Thyroid gland (tissue), 4 donors: ENCODE results near the gene SELL.

Experiments used
- CTCF ChIP-seq, 6 experiments: fragments of 200-600 bp in 3 of 6; fragments of 450-650 bp in 3 of 6; sonication (generic) in 3 of 6; IDR thresholded peaks; one replicate each; pipeline ENCODE4 v1.5.1; 2016 to 2019; ENCODE audit warnings: antibody characterized with exemption in 6 of 6, mild to moderate bottlenecking in 2 of 6, inconsistent platforms in 1 of 6, moderate library complexity in 1 of 6
- POLR2A ChIP-seq, 2 donors: fragments of 450-650 bp; IDR thresholded peaks; one replicate each; pipeline ENCODE4 v1.6.1; 2017; ENCODE audit warnings: antibody characterized with exemption in 2 of 2, mild to moderate bottlenecking in 2 of 2, moderate library complexity in 1 of 2

DNA sequence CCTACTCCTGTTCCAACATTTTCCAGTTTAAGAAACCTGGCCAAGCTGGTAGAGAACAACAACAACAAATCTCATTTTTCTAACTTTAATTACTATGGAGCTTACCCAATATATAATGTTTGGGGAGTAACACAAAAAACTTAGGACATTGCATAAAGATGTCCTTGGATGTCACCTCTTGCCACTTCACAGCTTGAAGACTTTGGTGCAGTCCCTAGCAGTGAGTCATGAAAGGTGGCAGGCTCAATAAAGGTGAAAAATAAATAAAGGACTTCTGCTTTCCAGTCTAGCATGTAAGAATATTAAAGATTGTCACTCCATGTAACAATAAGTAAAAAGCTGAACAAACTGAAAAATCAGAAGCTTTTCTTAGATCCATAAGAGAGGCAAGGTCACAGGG lies 63.9 kb downstream of the SELL start:
- no peak for TF ChIP-seq CTCF (IDR thresholded peaks at IDR 0.05)
- no peak for TF ChIP-seq POLR2A (IDR thresholded peaks at IDR 0.05)
